GM21360 (cell line): Measurements from ENCODE around the gene DHCR24.

ENCODE experiments used
- ATAC-seq: cut with Tn5 transposase; IDR thresholded peaks from one replicate; pipeline ENCODE4 v1.9.1; 2021; ENCODE audit warnings: mild to moderate bottlenecking, moderate library complexity; ENCODE audit not compliant: unreplicated experiment

The DHCR24 gene

GRCh38 chr1:54846716-54847284 is 40.2 kb downstream of the DHCR24 start:
- no peak for ATAC-seq

- no peak for ATAC-seq
These were observed 40.7 kb downstream of the DHCR24 start for GRCh38 chr1:54846301-54846700.

GRCh38 chr1:54845772-54846171 is 41.2 kb downstream of the DHCR24 start:
- ATAC-seq = no peak

DNA sequence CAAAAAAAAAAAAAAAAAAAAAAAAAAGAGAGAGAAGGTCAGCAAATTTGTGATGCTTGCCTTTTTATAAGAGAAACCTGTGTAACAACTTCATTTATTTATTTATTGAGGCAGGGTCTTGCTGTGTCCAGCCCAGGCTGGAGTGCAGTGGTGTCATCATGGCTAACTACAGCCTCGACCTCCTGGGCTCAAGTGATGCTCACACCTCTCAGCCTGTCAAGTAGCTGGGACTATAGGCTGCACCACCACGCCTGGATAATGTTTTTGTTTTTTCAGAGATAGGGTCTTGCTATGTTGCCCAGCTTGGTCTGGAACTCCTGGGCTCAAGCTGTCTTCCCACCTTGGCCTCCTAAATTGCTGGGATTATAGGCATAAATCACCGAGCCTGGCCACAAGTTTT is 42.4 kb downstream of the DHCR24 start:
- no peak for ATAC-seq

DNA sequence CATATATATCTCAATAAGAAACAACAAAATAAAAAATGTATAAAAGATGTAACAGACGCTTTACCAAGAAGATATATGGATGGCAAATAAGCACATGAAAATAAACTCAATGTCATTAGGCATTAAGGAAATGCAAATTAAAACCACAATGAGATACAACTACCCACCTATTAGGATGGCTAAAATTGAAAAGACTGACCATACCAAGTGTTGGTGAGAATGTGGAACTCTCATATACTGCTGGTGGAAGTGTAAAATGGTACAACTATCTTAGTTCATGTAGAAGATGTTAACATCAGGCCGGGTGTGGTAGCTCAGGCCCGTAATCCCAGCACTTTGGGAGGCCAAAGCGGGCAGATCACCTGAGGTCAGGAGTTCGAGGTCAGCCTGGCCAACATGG is 43.5 kb downstream of the DHCR24 start:
- ATAC-seq = no peak

DNA sequence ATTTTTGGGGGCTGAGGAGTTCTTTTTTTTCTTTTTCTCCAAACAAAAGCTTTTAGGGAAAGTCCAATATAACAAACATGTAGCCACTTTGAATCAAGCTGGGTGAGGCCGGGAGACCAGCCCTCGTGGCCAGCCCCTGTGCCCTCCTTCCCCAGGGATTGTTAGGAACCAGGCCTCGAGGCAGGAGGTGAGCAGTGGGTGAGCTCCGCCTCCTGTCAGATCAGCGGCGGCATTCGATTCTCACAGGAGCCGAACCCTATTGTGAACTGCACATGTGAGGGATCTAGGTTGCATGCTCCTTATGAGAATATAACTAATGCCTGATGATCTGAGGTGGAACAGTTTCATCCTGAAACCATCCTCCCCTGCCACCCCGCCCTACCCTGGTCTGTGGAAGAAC is 44.0 kb downstream of the DHCR24 start:
- no peak for ATAC-seq

DNA sequence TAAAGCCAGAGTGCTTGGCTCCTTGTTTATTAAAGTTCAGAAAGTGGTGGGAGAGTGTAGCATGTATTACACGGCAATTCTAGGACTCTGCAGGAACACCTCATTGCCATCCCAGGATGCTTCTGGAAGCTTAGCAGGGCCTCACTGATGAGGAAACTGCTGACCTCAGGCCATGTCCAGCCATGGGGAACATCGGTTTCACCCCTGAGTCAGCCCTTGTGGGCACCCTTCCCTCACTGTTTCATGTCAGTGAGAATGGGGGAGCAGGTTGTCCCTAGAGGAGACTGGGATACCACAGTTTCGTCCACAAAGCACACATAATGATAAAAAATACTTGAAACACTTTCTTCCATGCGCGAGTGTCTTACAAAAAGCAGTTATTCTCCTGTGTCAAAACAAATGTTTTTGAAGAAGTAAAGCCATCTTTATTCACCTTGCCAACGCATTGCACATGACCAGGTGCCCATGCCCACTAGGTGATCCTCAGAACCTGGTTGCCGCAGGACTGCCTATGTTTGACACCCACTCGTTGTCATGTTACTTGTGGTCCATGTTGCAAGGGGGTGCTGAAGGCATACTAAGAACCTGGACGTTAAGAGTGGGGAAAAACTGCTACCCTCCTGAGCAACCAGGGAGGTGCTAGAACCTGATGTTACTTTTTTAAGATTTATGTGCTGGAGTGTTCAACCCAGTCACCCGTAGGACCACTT is 44.6 kb downstream of the DHCR24 start:
- no peak for ATAC-seq

- no peak for ATAC-seq
These were observed 47.2 kb downstream of the DHCR24 start for GRCh38 chr1:54839824-54840223.

- ATAC-seq = no peak
These were observed 48.3 kb downstream of the DHCR24 start for GRCh38 chr1:54838565-54839180.

- no peak for ATAC-seq
These were observed 49.8 kb downstream of the DHCR24 start for GRCh38 chr1:54837002-54837853.

GRCh38 chr1:54836594-54836993 is 50.4 kb downstream of the DHCR24 start:
- ATAC-seq = no peak

DNA sequence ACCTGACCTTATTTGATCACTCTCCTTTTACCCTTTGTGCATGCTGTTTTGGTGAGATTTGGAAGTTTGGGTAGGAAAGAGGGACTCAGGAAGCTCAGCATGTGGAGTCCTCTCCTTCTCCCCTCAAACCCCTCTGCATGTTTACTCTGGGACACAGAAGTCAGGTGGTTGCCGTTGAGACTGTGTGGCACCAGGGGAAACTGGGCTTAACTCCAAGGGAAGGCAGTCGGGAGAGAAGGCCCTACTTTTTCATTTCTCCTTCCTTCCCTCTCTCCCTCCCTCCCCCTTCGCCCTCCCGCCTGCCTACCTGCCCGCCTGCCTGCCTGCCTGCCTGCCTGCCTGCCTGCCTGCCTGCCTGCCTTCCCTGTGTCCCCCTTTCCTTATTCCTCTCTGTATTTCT is 51.0 kb downstream of the DHCR24 start:
- ATAC-seq = no peak

- ATAC-seq = no peak
These were observed 51.7 kb downstream of the DHCR24 start for GRCh38 chr1:54835131-54835898.

DNA sequence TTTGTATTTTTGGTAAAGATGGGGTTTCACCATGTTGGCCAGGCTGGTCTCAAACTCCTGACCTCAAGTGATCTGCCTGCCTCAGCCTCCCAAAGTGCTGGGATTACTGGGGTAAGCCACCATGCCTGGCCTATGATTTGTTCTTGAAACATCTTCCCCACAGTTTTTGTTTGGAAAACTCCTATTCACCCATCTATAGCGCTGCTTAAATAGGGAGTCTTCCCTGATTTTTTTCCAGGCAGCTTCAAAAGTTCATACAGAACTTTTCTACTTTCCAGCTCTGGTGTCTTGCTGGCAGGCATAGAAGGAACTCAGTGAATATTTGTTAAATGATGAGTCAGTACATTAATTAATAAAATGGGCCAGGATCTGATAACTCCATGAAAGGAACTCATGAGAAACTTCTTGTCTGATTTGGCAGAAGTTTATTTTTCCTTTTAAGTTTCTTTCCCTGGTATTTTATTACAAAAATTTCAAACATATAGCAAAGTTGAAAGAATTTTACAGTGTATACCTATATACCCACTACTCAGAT is 52.9 kb downstream of the DHCR24 start:
- ATAC-seq = no peak

DNA sequence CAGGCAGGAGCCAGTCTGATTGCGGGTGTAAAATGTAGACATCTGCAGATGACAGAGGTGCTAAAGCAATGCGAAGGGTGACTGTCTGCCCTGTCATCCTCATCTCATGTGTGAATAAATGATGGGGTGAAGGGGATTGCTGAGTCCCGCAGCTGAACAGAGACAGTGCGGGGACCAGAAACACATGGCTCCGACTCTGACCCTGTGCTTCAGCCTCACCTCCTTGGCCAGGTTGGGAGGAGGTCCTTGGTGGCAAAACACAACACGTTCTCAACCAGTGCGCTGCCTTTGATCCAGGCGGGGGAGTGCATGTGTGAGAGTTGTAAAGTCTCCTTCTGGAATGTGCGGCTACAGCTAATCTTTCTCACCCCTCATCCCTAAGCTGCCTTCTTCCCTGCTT is 53.9 kb downstream of the DHCR24 start:
- ATAC-seq = no peak

DNA sequence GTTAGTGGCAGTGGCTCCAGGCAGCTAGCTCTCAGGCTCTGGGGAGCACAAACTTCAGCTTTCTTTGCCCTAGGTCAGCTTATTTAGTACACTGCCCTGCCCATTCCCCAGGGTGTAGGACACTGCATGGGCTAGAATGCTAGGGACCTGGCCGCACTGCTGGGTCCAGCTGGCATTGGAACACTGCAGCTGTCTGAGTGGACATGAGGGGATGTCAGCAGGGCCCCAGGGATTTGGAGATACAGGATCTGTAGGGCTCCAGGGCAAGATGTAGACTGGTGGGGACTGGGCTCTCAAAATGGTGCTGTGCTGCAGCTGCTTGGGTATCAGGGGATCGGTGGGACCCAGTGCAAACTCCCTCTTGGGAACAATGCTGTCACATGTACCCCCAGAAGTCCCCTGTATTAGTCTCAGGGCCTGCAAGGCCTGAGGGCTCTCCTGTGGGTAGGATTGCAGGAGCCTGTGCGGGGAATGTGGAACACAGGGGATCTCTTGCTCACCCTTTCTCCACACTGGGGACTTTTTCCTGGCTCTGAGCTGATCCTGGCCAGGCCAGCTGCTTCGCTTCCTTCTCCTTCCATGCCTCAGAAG is 60.7 kb downstream of the DHCR24 start:
- ATAC-seq = no peak

GRCh38 chr1:54825696-54826095 is 61.3 kb downstream of the DHCR24 start:
- no peak for ATAC-seq

DNA sequence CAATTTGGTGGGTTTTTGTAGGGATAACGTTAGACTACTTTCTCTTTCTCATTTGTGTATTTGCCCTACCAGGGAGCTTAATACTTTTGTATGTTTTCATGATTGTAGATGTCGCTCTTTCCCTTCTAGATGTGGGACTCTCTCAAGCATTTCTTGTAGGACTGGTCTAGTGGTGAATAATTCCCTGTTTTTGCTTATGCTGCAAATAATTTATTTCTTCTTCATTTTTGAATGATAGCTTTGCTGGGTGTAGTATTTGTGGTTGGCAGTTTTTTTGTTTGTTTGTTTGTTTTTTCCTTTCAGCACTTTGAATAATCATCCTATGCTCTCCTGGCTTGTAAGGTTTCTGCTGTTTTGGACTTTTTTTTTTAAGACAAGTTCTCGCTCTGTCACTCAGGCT is 63.3 kb downstream of the DHCR24 start:
- ATAC-seq = no peak

DNA sequence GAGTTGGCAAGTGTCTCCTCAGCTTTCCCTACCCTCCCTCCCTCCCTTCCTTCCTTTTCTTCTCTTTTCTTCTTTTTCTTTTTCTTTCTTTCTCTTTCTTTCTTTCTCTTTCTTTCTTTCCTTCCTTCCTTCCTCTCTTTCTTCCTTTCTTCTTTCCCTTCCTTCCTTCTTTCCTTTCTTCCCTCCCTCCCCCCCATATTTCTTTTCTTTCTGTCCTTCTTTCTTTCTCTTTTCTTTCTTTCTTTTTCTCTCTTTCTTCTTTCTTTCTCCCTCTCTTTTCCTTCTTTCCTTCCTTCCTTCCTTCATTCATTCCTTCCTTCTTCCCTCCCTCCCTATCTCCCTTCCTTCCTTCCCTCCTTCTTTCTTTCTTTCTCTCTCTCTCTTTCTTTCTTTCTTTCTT is 67.3 kb downstream of the DHCR24 start:
- no peak for ATAC-seq

DNA sequence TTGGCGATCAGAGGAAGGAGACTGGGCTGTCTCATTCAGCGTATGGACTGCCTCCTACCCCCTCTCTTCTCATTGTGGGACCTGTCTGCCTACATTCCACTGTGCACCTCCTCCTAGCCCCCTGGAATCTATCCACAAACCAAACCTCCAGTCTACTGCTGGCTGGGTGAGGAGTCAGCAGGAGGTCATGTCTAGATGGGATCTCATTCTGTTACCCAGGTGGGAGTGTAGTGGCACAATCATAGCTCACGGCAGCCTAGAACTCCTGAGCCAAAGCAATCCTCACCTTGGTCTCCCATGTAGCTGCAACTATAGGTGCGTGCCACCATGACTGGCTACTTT is 67.8 kb downstream of the DHCR24 start:
- ATAC-seq = no peak
